T-cell (primary cell): Measurements from ENCODE around the gene DKK2. TPM values are rescaled to one million over a fixed set of nuclear protein-coding genes. Genes with fewer than 3 reads are reported as not detected.
A peak's percentile ranks its signal among the peaks of the same experiment; 100 is the strongest.
"Not testable (repeated sequence)": the region's sequence is repeated elsewhere in the genome, so short reads cannot be mapped to it uniquely, and the experiment has no call there.

ENCODE experiments used
- ATAC-seq, 4 experiments: fragments of 200-7000 bp in 3 of 4; fragments of 150-1000 bp in 1 of 4; cut with Tn5 transposase; replicated peaks in 1 of 4; 1 replicate in 3 of 4; 2 replicates in 1 of 4; pipeline ENCODE4 v1.10.0; 2021; ENCODE audit warnings: moderate library complexity in 3 of 4, mild to moderate bottlenecking in 2 of 4, moderate number of reproducible peaks in 1 of 4
- CTCF ChIA-PET, 2 donors: fragments of 300-600 bp; sonication (Branson Sonifier 250); formaldehyde crosslinking; loops; one replicate each; lab custom pipeline; 2022; ENCODE audit warnings: antibody characterized with exemption in 2 of 2; lab: Charles Lee
- POLR2A ChIA-PET, 2 donors: fragments of 300-600 bp; sonication (Branson Sonifier 250); formaldehyde crosslinking; loops; one replicate each; lab custom pipeline; 2022; ENCODE audit warnings: antibody characterized with exemption in 2 of 2; lab: Charles Lee
- DNase-seq, 35 experiments: peaks; one replicate each; pipeline versions ENCODE4 v3.0.0 to v3.0.0-alpha.2; 2013 to 2023
- H3K27ac ChIP-seq: one replicate; pipeline ENCODE4 v1.5.1; 2013; ENCODE audit warnings: low read length
- H3K27me3 ChIP-seq, 2 experiments: replicated peaks in 1 of 2; 1 replicate in 1 of 2; 2 replicates in 1 of 2; pipeline versions ENCODE4 v1.6.1 to v1.7.0; 2013; ENCODE audit warnings: low read length in 1 of 2, mixed read lengths in 1 of 2; ENCODE audit not compliant: control insufficient read depth in 2 of 2, insufficient read depth in 2 of 2; ENCODE audit errors: extremely low read depth in 1 of 2
- H3K36me3 ChIP-seq, 2 donors: 1 replicate in 1 of 2; 2 replicates in 1 of 2; pipeline versions ENCODE4 v1.6.1 to v1.7.0; 2013; ENCODE audit warnings: low read length in 1 of 2; ENCODE audit not compliant: control insufficient read depth in 2 of 2, insufficient read depth in 1 of 2; ENCODE audit errors: extremely low read depth in 1 of 2
- H3K4me1 ChIP-seq, 2 experiments: 1 replicate in 1 of 2; 2 replicates in 1 of 2; pipeline versions ENCODE4 v1.6.1 to v1.7.0; 2013; ENCODE audit warnings: low read length in 2 of 2, mixed read lengths in 1 of 2; ENCODE audit not compliant: insufficient read depth in 2 of 2, control insufficient read depth in 1 of 2; ENCODE audit errors: extremely low read depth in 1 of 2
- H3K4me3 ChIP-seq, 2 donors: 1 replicate in 1 of 2; 2 replicates in 1 of 2; pipeline versions ENCODE4 v1.5.1 to v1.7.0; 2013; ENCODE audit warnings: mild to moderate bottlenecking in 2 of 2, low read length in 1 of 2, moderate library complexity in 1 of 2; ENCODE audit not compliant: control insufficient read depth in 1 of 2; ENCODE audit errors: extremely low read depth in 1 of 2
- H3K9me3 ChIP-seq: 2 replicates; pipeline ENCODE4 v1.7.0; 2013
- H3K27ac Mint-ChIP-seq, 2 donors: one replicate each; pipeline ENCODE4 v1.8.0; 2020 to 2021; ENCODE audit warnings: mild to moderate bottlenecking in 2 of 2, mixed read lengths in 2 of 2
- H3K27me3 Mint-ChIP-seq, 2 donors: one replicate each; pipeline ENCODE4 v1.8.0; 2021 to 2022; ENCODE audit warnings: mixed read lengths in 2 of 2
- H3K36me3 Mint-ChIP-seq: one replicate; pipeline ENCODE4 v1.8.0; 2021; ENCODE audit warnings: mixed read lengths
- H3K4me1 Mint-ChIP-seq, 3 donors: one replicate each; pipeline ENCODE4 v1.8.0; 2020 to 2022; ENCODE audit warnings: mixed read lengths in 3 of 3, mild to moderate bottlenecking in 1 of 3
- H3K4me3 Mint-ChIP-seq, 3 donors: one replicate each; pipeline ENCODE4 v1.8.0; 2020 to 2022; ENCODE audit warnings: mild to moderate bottlenecking in 3 of 3, mixed read lengths in 3 of 3, moderate library complexity in 3 of 3
- H3K9me3 Mint-ChIP-seq, 3 donors: one replicate each; pipeline ENCODE4 v1.8.0; 2020 to 2022; ENCODE audit warnings: mixed read lengths in 3 of 3
- WGBS: methylation state at CpG from one replicate; pipeline ENCODE4 v1.1.5; 2013; ENCODE audit warnings: missing lambda C conversion rate; ENCODE audit not compliant: insufficient coverage; 5-methylcytosine and 5-hydroxymethylcytosine counted together
- total RNA-seq, 35 experiments: library from RNA in 6 of 35; stranded (reverse) in 6 of 35; fragments of 120-200 nt in 1 of 35; gene quantifications; one replicate each; pipeline versions ENCODE4 v1.2.1 to v1.2.4 and lab custom pipeline; 2013 to 2026

The DKK2 gene
- total RNA-seq, 5 donors from 2014 or later (not counting 1 experiment from before 2014, with no cell fraction given), result 0.09 to 0.25 TPM; not detected in 3

DNA sequence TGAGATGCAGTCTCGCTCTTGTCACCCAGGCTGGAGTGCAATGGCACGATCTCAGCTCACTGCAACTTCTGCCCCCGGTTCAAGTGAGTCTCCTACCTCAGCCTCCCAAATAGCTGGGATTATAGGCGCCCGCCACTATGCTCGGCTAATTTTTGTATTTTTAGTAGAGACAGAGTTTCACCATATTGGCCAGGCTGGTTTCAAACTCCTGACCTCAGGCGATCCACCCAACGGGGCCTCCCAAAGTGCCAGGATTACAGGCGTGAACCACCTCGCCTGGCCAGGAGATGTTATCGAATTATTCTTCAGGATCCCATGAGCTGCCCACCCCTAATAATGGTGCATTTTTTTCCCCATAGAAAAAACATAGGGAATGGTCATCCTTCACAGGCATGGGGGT, 128.1 kb downstream of the DKK2 start:
- H3K27ac Mint-ChIP-seq, H3K27me3 ChIP-seq, ATAC-seq, H3K9me3 ChIP-seq, H3K36me3 ChIP-seq, H3K4me1 ChIP-seq, H3K4me3 ChIP-seq, POLR2A ChIA-PET, CTCF ChIA-PET, DNase-seq, H3K4me3 Mint-ChIP-seq, H3K9me3 Mint-ChIP-seq, H3K27ac ChIP-seq, H3K27me3 Mint-ChIP-seq, H3K4me1 Mint-ChIP-seq, H3K36me3 Mint-ChIP-seq: not testable (repeated sequence)
- 97% methylated on average over 5 of the region's 11 CpGs for WGBS

DNA sequence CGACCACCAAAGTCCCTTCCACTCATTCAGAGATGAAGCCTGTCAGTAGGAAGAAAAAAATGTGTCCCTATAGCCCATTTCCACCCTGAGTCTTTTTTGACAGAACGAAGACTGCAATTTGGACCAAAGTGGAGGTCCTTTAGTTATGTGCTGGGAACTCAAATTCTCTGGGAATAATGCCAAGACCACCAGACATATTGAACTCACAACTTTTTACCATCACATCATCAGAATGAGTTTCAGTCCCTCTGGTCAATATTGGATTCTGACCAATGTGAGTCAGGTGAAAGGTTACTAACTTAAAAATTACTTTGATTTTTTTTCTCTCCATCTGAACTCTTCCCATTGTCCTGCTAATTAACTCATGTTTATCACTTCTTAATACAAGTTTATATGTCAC, 128.9 kb downstream of the DKK2 start:
- Mint-ChIP-seq H3K4me1 (no peaks in the 10 kb centered on the region), H3K27me3 (no peaks in the 10 kb centered on the region), H3K9me3 (peaks cover 0 to 3% (median 0%) of the 10 kb centered on the region in 3 donors), H3K27ac (no peak overlapping the region), H3K36me3 (no peaks in the 10 kb centered on the region), H3K4me3 (no peak overlapping the region)
- no peaks in the 10 kb centered on the region for H3K4me1 ChIP-seq
- no peaks in the 10 kb centered on the region for H3K9me3 ChIP-seq
- POLR2A ChIA-PET, result no interaction called here
- DNase-seq (no peak), ATAC-seq (no peak)
- no peak overlapping the region for H3K4me3 ChIP-seq
- no CpG with 5 or more reads among the region's 2 CpGs for WGBS
- H3K27me3 ChIP-seq, result no peaks in the 10 kb centered on the region
- H3K36me3 ChIP-seq, result no peaks in the 10 kb centered on the region
- CTCF ChIA-PET, result no interaction called here
- no peak overlapping the region for H3K27ac ChIP-seq

DNA sequence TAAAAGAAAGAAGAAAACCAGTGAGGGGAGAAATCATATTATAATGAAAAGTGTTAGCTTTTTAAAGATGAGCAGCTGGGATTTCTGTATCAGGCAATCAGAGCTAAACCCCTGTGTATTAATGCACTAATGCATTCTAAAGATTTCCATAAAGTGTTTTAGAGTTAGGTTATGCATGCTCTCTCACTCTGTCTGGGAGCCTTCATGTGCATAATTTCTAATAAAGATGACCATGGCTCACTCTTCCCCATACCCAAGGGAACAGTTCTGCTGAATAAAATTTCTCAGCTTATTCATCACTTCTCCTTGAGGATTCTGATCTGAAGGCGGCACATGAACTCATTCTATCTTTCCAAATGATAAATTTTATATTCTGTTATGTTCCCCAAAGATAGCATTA, 129.4 kb downstream of the DKK2 start:
- H3K27me3 Mint-ChIP-seq, result no peaks in the 10 kb centered on the region
- no peak overlapping the region for H3K4me3 ChIP-seq
- H3K27ac ChIP-seq, result no peak overlapping the region
- ChIA-PET POLR2A (no interaction called here), CTCF (no interaction called here)
- no peak overlapping the region for H3K27ac Mint-ChIP-seq
- WGBS, result no CpG with 5 or more reads among the region's 1 CpG
- DNase-seq (no peak), ATAC-seq (no peak)
- H3K4me1 Mint-ChIP-seq, result no peaks in the 10 kb centered on the region
- no peaks in the 10 kb centered on the region for H3K36me3 ChIP-seq
- no peak overlapping the region for H3K4me3 Mint-ChIP-seq
- H3K9me3 Mint-ChIP-seq, result peaks cover 0 to 3% (median 0%) of the 10 kb centered on the region in 3 donors
- no peaks in the 10 kb centered on the region for H3K27me3 ChIP-seq
- H3K4me1 ChIP-seq, result no peaks in the 10 kb centered on the region
- no peaks in the 10 kb centered on the region for H3K9me3 ChIP-seq
- no peaks in the 10 kb centered on the region for H3K36me3 Mint-ChIP-seq

DNA sequence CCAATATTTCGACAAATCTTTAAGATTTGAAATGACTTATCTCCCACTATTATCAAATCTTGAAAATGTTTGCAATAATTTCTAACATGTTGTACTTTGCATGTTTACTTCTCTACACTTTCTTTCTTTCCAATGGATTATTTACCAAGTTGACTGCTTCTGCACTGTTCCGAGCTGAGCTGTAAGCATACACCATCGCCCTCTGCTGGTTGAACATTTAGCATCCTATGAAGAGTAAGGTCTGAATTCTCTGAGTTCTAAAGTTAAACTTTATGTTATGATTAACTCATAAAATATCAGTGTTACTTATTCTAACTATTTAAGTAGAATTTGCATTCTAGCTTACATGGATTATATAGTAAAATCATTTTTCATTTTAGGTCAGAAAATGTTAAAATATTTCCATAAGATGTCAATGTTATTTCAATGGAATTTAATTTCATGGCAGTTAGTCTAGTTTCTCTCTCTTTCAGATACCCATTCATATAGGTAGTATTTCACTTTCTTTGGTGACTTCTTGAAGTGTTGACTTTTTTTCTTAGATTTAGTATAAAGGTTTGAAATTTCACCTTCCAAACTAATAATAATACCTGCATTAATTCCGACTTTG, 137.4 kb downstream of the DKK2 start:
- Histone ChIP-seq H3K27me3 (no peaks in the 10 kb centered on the region), H3K36me3 (no peaks in the 10 kb centered on the region), H3K4me1 (no peaks in the 10 kb centered on the region), H3K9me3 (no peaks in the 10 kb centered on the region), H3K27ac (no peak overlapping the region), H3K4me3 (no peak overlapping the region)
- POLR2A ChIA-PET, result no interaction called here
- ATAC-seq (no peak), DNase-seq (peak in 1 of 35 experiments; percentile 8)
- H3K4me1 Mint-ChIP-seq, result no peaks in the 10 kb centered on the region
- no CpG with 5 or more reads among the region's 4 CpGs for WGBS
- no peak overlapping the region for H3K4me3 Mint-ChIP-seq
- H3K36me3 Mint-ChIP-seq, result no peaks in the 10 kb centered on the region
- H3K27me3 Mint-ChIP-seq, result no peaks in the 10 kb centered on the region
- CTCF ChIA-PET, result interaction anchor here in 1 of 2 donors (1.2 kb wide), 1 partner anchor 632 kb away, joined by 3 read pairs; no protein-coding TSS in a partner anchor
- H3K27ac Mint-ChIP-seq, result no peak overlapping the region
- peaks cover 0 to 11% (median 8%) of the 10 kb centered on the region in 3 donors for H3K9me3 Mint-ChIP-seq

GRCh38 chr4:106893903-106894302, 142.2 kb downstream of the DKK2 start:
- no peak overlapping the region for H3K4me3 ChIP-seq
- CTCF ChIA-PET, result no interaction called here
- Mint-ChIP-seq H3K9me3 (peaks cover 0 to 13% (median 11%) of the 10 kb centered on the region in 3 donors), H3K27ac (no peak overlapping the region), H3K4me1 (no peaks in the 10 kb centered on the region), H3K4me3 (no peak overlapping the region), H3K36me3 (no peaks in the 10 kb centered on the region), H3K27me3 (no peaks in the 10 kb centered on the region)
- no peak overlapping the region for H3K27ac ChIP-seq
- POLR2A ChIA-PET, result no interaction called here
- H3K4me1 ChIP-seq, result no peaks in the 10 kb centered on the region
- DNase-seq (no peak), ATAC-seq (no peak)
- no peaks in the 10 kb centered on the region for H3K27me3 ChIP-seq
- no peaks in the 10 kb centered on the region for H3K9me3 ChIP-seq
- no peaks in the 10 kb centered on the region for H3K36me3 ChIP-seq
- WGBS, result 72% methylated on average over 3 of the region's 3 CpGs

DNA sequence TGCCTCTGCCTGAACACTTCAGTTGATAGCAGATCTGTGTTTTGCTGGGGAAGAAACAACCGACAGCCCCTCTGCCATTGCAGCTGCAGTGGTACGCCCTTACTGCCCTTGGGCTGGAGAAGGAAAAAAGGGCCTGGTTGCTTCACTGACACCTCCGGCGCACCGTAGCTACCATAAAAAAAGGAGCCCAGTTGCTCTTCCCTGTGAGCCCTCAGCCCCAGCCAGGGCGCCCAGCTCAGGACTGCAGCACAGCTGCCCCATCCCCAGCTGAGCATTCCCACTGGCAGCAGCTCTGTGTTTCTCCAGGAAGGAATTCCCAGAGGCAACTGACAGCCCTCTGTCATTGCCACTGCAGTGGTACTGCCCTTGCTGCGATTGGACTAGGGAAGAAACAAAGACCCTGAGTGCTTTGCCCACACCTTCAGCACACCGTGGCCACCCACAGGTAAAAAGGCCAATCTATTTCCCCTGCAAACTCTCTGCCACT, 142.7 kb downstream of the DKK2 start:
- no peak overlapping the region for H3K27ac ChIP-seq
- Mint-ChIP-seq H3K9me3 (peaks cover 0 to 13% (median 8%) of the 10 kb centered on the region in 3 donors), H3K4me1 (no peaks in the 10 kb centered on the region), H3K27ac (no peak overlapping the region), H3K27me3 (no peaks in the 10 kb centered on the region), H3K4me3 (no peak overlapping the region), H3K36me3 (no peaks in the 10 kb centered on the region)
- ATAC-seq (no peak), DNase-seq (no peak)
- no peaks in the 10 kb centered on the region for H3K27me3 ChIP-seq
- H3K4me1 ChIP-seq, result no peaks in the 10 kb centered on the region
- no peaks in the 10 kb centered on the region for H3K9me3 ChIP-seq
- 91% methylated on average over 8 of the region's 8 CpGs for WGBS
- H3K36me3 ChIP-seq, result no peaks in the 10 kb centered on the region
- H3K4me3 ChIP-seq, result no peak overlapping the region
- POLR2A ChIA-PET, result no interaction called here
- CTCF ChIA-PET, result no interaction called here
